ENCODE measurements around the gene MVB12B.

DNA sequence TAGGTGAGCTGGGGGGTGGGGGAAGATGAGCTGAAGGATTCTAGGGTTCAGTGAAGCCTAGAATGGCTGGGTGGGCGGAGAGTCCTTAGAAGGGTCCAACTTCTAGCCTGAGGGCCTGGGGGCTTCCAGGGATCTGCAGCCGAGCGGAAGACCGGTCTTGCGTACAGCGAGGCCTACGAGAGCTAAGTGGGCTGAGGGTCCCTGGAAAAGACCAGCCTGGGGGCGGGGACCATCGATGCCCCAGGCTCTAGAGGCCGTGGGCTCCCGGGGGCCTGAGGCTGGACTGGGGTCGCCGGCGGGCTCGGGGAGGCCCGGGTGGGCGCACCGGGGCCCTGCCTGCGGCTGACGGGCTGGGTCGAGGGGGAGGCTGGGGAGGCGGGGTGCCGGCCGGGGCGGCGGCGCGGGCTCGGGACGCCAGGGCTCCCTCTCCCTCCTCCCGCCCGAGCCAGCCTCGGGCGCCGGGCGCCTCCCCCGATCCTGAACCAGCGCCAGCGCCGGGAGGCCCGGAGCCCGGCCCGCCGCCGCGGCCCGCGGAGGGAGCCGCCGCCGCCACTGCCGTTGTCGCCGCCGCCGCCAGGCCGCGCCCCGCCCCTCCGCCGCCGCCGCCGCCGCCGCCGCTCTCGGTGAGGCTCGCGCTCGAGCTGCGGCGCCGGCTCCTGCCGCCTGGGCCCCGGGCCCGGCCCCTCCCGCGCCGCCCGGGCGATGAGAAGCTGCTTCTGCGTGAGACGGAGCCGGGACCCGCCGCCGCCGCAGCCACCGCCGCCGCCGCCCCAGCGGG is at the start of gene MVB12B:
- TF ChIP-seq, protein P1, sequence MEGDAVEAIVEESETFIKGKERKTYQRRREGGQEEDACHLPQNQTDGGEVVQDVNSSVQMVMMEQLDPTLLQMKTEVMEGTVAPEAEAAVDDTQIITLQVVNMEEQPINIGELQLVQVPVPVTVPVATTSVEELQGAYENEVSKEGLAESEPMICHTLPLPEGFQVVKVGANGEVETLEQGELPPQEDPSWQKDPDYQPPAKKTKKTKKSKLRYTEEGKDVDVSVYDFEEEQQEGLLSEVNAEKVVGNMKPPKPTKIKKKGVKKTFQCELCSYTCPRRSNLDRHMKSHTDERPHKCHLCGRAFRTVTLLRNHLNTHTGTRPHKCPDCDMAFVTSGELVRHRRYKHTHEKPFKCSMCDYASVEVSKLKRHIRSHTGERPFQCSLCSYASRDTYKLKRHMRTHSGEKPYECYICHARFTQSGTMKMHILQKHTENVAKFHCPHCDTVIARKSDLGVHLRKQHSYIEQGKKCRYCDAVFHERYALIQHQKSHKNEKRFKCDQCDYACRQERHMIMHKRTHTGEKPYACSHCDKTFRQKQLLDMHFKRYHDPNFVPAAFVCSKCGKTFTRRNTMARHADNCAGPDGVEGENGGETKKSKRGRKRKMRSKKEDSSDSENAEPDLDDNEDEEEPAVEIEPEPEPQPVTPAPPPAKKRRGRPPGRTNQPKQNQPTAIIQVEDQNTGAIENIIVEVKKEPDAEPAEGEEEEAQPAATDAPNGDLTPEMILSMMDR (IDR thresholded peaks at IDR 0.05 in 8 of 11, conservative IDR thresholded peaks at IDR 0.05 in 3 of 11) = no peak
- TF ChIP-seq POLR2AphosphoS5 (IDR thresholded peaks at IDR 0.05) = no peak
